ENCODE measurements around the gene KRTAP23-1. TPM values are rescaled to one million over a fixed set of nuclear protein-coding genes. Genes with fewer than 3 reads are reported as not detected.

Gene KRTAP23-1
- total and polyA plus RNA-seq, 2 of the 4 experiments (the other 2 are of a cell fraction) = not detected

- intact Hi-C loops (cut with micrococcal nuclease) = no loop called here
Measured at GRCh38 chr21:30332681-30333080, 15.7 kb downstream of the KRTAP23-1 start.

More at GRCh38 chr21:30332681-30333080, 15.7 kb downstream of the KRTAP23-1 start:
- Histone ChIP-seq H3K27me3 (ENCODE audit: control insufficient read depth, insufficient read depth, low read length) (no peaks in the 10 kb centered on the region), H3K9me3 (ENCODE audit: control insufficient read depth, insufficient read depth, low read length) (peaks cover 18% of the 10 kb centered on the region), H2BK120ac (ENCODE audit: low read depth, low read length) (no peak overlapping the region), H3K36me3 (ENCODE audit: control insufficient read depth, insufficient read depth, low read length) (no peaks in the 10 kb centered on the region), H3K4ac (ENCODE audit: low read depth, low read length) (no peak overlapping the region), H3K14ac (replicated peaks; ENCODE audit: low read depth, low read length) (no peak overlapping the region), H2BK20ac (ENCODE audit: low read depth, low read length) (no peak overlapping the region), H2AK5ac (ENCODE audit: low read depth, low read length) (no peak overlapping the region), H3K23ac (ENCODE audit: low read depth, low read length) (no peak overlapping the region), H3K27ac (ENCODE audit: insufficient read depth, low read length) (no peak overlapping the region), H2AK9ac (replicated peaks; ENCODE audit: low read depth, low read length, poor library complexity) (no peak overlapping the region), H3K18ac (ENCODE audit: low read depth, low read length) (no peak overlapping the region), H2AFZ (replicated peaks; ENCODE audit: low read length, poor library complexity) (no peak overlapping the region), H3K4me3 (ENCODE audit: insufficient read depth, low read depth, low read length) (no peak overlapping the region), H4K5ac (ENCODE audit: low read depth, low read length) (no peak overlapping the region), H3K9me1 (ENCODE audit: insufficient read depth, low read length) (no peaks in the 10 kb centered on the region), H4K91ac (ENCODE audit: insufficient read depth, low read depth, low read length) (no peak overlapping the region), H3K4me1 (ENCODE audit: control insufficient read depth, insufficient read depth, low read length) (no peaks in the 10 kb centered on the region), H3K79me1 (ENCODE audit: low read depth in 1 of 2, low read length in 2 of 2) (no peaks in the 10 kb centered on the region), H4K8ac (ENCODE audit: low read depth in 2 of 2, low read length in 2 of 2) (no peak overlapping the region), H2BK5ac (ENCODE audit: low read depth, low read length, poor library complexity, severe bottlenecking) (no peak overlapping the region), H4K20me1 (ENCODE audit: insufficient read depth, low read length) (no peaks in the 10 kb centered on the region), H3K9ac (ENCODE audit: low read depth, low read length) (no peak overlapping the region), H2BK15ac (ENCODE audit: low read depth, low read length) (no peak overlapping the region), H3K56ac (ENCODE audit: extremely low read depth, insufficient read depth, low read length) (no peak overlapping the region), H3K4me2 (ENCODE audit: low read depth, low read length) (no peak overlapping the region)
- POLR2A ChIA-PET (ENCODE audit: unreplicated experiment) = no interaction called here
- DNase-seq = no peak
- CTCF ChIA-PET = interaction anchor here (0.6 kb wide), 1 partner anchor 8 kb away, joined by 7 read pairs; no protein-coding TSS in a partner anchor
- BruUV-seq (replicated peaks) = no TSS peak
- no CpG with 5 or more reads among the region's 2 CpGs for WGBS, 2 experiments (ENCODE audit: extremely low coverage in 2 of 2, insufficient read length in 1 of 2)
- ATAC-seq (ENCODE audit: low read depth) = no peak
- dilution Hi-C loops (cut with HindIII; ENCODE audit: low sequenced_read_pairs, unreplicated experiment) (no loop called here), in situ Hi-C loops (cut with MboI; ENCODE audit: low sequenced_read_pairs) (no loop called here)
- no peak for TF ChIP-seq ELK1 (IDR thresholded peaks at IDR 0.05; ENCODE audit: borderline replicate concordance, low read depth, low read length)
